Muscle of leg (tissue), 11 donors: ENCODE data around the gene ASCC3. TPM values are rescaled to one million over a fixed set of nuclear protein-coding genes. Genes with fewer than 3 reads are reported as not detected.

Experiments used
- DNase-seq: peaks from one replicate; pipeline ENCODE4 v3.0.0; 2013
- H3K27ac ChIP-seq: one replicate; pipeline ENCODE4 v1.5.1; 2013; ENCODE audit warnings: mild to moderate bottlenecking, low read length, control low read depth
- H3K27me3 ChIP-seq: one replicate; pipeline ENCODE4 v1.6.1; 2013; ENCODE audit warnings: low read length; ENCODE audit not compliant: control insufficient read depth, insufficient read depth
- H3K36me3 ChIP-seq: one replicate; pipeline ENCODE4 v1.6.1; 2013; ENCODE audit warnings: low read length; ENCODE audit not compliant: control insufficient read depth, insufficient read depth
- H3K4me1 ChIP-seq: one replicate; pipeline ENCODE4 v1.6.1; 2013; ENCODE audit warnings: low read length; ENCODE audit not compliant: control insufficient read depth, insufficient read depth
- H3K4me3 ChIP-seq: one replicate; pipeline ENCODE4 v1.5.1; 2013; ENCODE audit warnings: low read length, control low read depth
- H3K9me3 ChIP-seq: replicated peaks from 2 replicates; pipeline ENCODE4 v1.6.1; 2013; ENCODE audit warnings: low read depth, low read length; ENCODE audit not compliant: control insufficient read depth
- WGBS: methylation state at CpG from one replicate; pipeline ENCODE4 v1.1.5; 2013; ENCODE audit warnings: missing lambda C conversion rate; ENCODE audit not compliant: insufficient coverage; 5-methylcytosine and 5-hydroxymethylcytosine counted together
- polyA plus RNA-seq, 8 donors: library from polyadenylated mRNA; unstranded; fragments of 120-200 nt; gene quantifications; one replicate each; pipeline versions ENCODE4 v1.2.1 to v1.2.3, GENCODE V29; 2013; ENCODE audit warnings: inconsistent platforms in 1 of 8, low replicate concordance in 1 of 8; ENCODE audit not compliant: insufficient read length in 8 of 8, insufficient read depth in 1 of 8
- total RNA-seq: library from RNA; stranded (reverse); fragments of 120-200 nt; gene quantifications from one replicate; pipeline ENCODE4 v1.2.4, GENCODE V29; 2013

Gene ASCC3
- total and polyA plus RNA-seq, 9 donors, result 11.0 to 23.8 (median 15.1) TPM

GRCh38 chr6:100818066-100818465, 63.1 kb downstream of the ASCC3 start:
- H3K27ac ChIP-seq, result no peak overlapping the region
- no peak for DNase-seq
- no peaks in the 10 kb centered on the region for H3K4me1 ChIP-seq
- no peaks in the 10 kb centered on the region for H3K36me3 ChIP-seq
- H3K9me3 ChIP-seq, result no peaks in the 10 kb centered on the region
- no peak overlapping the region for H3K4me3 ChIP-seq
- H3K27me3 ChIP-seq, result no peaks in the 10 kb centered on the region
- 100% methylated on average over 1 of the region's 2 CpGs for WGBS

- Histone ChIP-seq H3K36me3 (no peaks in the 10 kb centered on the region), H3K4me3 (no peak overlapping the region), H3K4me1 (no peaks in the 10 kb centered on the region), H3K27ac (no peak overlapping the region), H3K9me3 (no peaks in the 10 kb centered on the region), H3K27me3 (no peaks in the 10 kb centered on the region)
- DNase-seq, result no peak
- 100% methylated on average over 1 of the region's 2 CpGs for WGBS
These were observed 71.1 kb downstream of the ASCC3 start for GRCh38 chr6:100810015-100810414.

- no peaks in the 10 kb centered on the region for H3K36me3 ChIP-seq
- H3K4me3 ChIP-seq, result no peak overlapping the region
- no peaks in the 10 kb centered on the region for H3K4me1 ChIP-seq
- DNase-seq, result no peak
- H3K27me3 ChIP-seq, result no peaks in the 10 kb centered on the region
- H3K9me3 ChIP-seq, result no peaks in the 10 kb centered on the region
- no CpG with 5 or more reads among the region's 1 CpG for WGBS
- no peak overlapping the region for H3K27ac ChIP-seq
These were observed 71.8 kb downstream of the ASCC3 start for GRCh38 chr6:100809346-100809745.

GRCh38 chr6:100808638-100809275, 72.4 kb downstream of the ASCC3 start:
- WGBS, result no CpG with 5 or more reads among the region's 3 CpGs
- DNase-seq, result no peak
- no peaks in the 10 kb centered on the region for H3K27me3 ChIP-seq
- H3K27ac ChIP-seq, result no peak overlapping the region
- no peaks in the 10 kb centered on the region for H3K4me1 ChIP-seq
- no peaks in the 10 kb centered on the region for H3K9me3 ChIP-seq
- no peak overlapping the region for H3K4me3 ChIP-seq
- no peaks in the 10 kb centered on the region for H3K36me3 ChIP-seq

- H3K27me3 ChIP-seq, result no peaks in the 10 kb centered on the region
- no peaks in the 10 kb centered on the region for H3K9me3 ChIP-seq
- no CpG with 5 or more reads among the region's 4 CpGs for WGBS
- no peak overlapping the region for H3K27ac ChIP-seq
- no peaks in the 10 kb centered on the region for H3K36me3 ChIP-seq
- no peak overlapping the region for H3K4me3 ChIP-seq
- no peaks in the 10 kb centered on the region for H3K4me1 ChIP-seq
- DNase-seq, result no peak
These were observed 74.8 kb downstream of the ASCC3 start for GRCh38 chr6:100806296-100806695.

- no CpG with 5 or more reads among the region's 4 CpGs for WGBS
- H3K36me3 ChIP-seq, result no peaks in the 10 kb centered on the region
- no peaks in the 10 kb centered on the region for H3K9me3 ChIP-seq
- no peak overlapping the region for H3K4me3 ChIP-seq
- no peaks in the 10 kb centered on the region for H3K27me3 ChIP-seq
- H3K4me1 ChIP-seq, result no peaks in the 10 kb centered on the region
- no peak for DNase-seq
- no peak overlapping the region for H3K27ac ChIP-seq
These were observed 77.7 kb downstream of the ASCC3 start for GRCh38 chr6:100803264-100804045.

- no peaks in the 10 kb centered on the region for H3K27me3 ChIP-seq
- peaks cover 3% of the 10 kb centered on the region for H3K36me3 ChIP-seq
- no peak for DNase-seq
- WGBS, result no CpG with 5 or more reads among the region's 1 CpG
- H3K9me3 ChIP-seq, result no peaks in the 10 kb centered on the region
- H3K4me3 ChIP-seq, result no peak overlapping the region
- no peaks in the 10 kb centered on the region for H3K4me1 ChIP-seq
- H3K27ac ChIP-seq, result no peak overlapping the region
These were observed 80.1 kb downstream of the ASCC3 start for GRCh38 chr6:100801036-100801435.

- no peak overlapping the region for H3K4me3 ChIP-seq
- DNase-seq, result no peak
- H3K27me3 ChIP-seq, result no peaks in the 10 kb centered on the region
- no CpG with 5 or more reads among the region's 4 CpGs for WGBS
- H3K9me3 ChIP-seq, result no peaks in the 10 kb centered on the region
- H3K4me1 ChIP-seq, result no peaks in the 10 kb centered on the region
- H3K27ac ChIP-seq, result no peak overlapping the region
- H3K36me3 ChIP-seq, result peaks cover 3% of the 10 kb centered on the region
These were observed 84.9 kb downstream of the ASCC3 start for GRCh38 chr6:100796049-100796823.

GRCh38 chr6:100790084-100790483, 91.0 kb downstream of the ASCC3 start:
- Histone ChIP-seq H3K27me3 (no peaks in the 10 kb centered on the region), H3K4me3 (no peak overlapping the region), H3K27ac (no peak overlapping the region), H3K4me1 (no peaks in the 10 kb centered on the region), H3K9me3 (no peaks in the 10 kb centered on the region), H3K36me3 (no peaks in the 10 kb centered on the region)
- WGBS, result no CpG with 5 or more reads among the region's 2 CpGs
- DNase-seq, result no peak

- WGBS, result no CpG with 5 or more reads among the region's 1 CpG
- Histone ChIP-seq H3K27ac (no peak overlapping the region), H3K27me3 (no peaks in the 10 kb centered on the region), H3K9me3 (no peaks in the 10 kb centered on the region), H3K4me3 (no peak overlapping the region), H3K4me1 (no peaks in the 10 kb centered on the region), H3K36me3 (no peaks in the 10 kb centered on the region)
- no peak for DNase-seq
These were observed 95.1 kb downstream of the ASCC3 start for GRCh38 chr6:100785982-100786381.
